Fibroblast of pulmonary artery (primary cell): ENCODE results near the gene C2.

Experiments used
- DNase-seq: peaks from one replicate; pipeline ENCODE4 v3.0.0-alpha.2; 2010; ENCODE audit warnings: low read depth
- H3K4me3 ChIP-seq: replicated peaks from 2 replicates; pipeline ENCODE4 v1.5.1; 2011; ENCODE audit warnings: low read depth, mild to moderate bottlenecking, control low read depth, low read length, moderate library complexity
- TF ChIP-seq, protein P1 (sequence below): IDR thresholded peaks from 2 replicates; pipeline ENCODE4 v1.5.1; 2011; ENCODE audit warnings: mild to moderate bottlenecking, control low read depth, low read length, inconsistent platforms; ENCODE audit errors: missing control alignments

Gene C2

DNA sequence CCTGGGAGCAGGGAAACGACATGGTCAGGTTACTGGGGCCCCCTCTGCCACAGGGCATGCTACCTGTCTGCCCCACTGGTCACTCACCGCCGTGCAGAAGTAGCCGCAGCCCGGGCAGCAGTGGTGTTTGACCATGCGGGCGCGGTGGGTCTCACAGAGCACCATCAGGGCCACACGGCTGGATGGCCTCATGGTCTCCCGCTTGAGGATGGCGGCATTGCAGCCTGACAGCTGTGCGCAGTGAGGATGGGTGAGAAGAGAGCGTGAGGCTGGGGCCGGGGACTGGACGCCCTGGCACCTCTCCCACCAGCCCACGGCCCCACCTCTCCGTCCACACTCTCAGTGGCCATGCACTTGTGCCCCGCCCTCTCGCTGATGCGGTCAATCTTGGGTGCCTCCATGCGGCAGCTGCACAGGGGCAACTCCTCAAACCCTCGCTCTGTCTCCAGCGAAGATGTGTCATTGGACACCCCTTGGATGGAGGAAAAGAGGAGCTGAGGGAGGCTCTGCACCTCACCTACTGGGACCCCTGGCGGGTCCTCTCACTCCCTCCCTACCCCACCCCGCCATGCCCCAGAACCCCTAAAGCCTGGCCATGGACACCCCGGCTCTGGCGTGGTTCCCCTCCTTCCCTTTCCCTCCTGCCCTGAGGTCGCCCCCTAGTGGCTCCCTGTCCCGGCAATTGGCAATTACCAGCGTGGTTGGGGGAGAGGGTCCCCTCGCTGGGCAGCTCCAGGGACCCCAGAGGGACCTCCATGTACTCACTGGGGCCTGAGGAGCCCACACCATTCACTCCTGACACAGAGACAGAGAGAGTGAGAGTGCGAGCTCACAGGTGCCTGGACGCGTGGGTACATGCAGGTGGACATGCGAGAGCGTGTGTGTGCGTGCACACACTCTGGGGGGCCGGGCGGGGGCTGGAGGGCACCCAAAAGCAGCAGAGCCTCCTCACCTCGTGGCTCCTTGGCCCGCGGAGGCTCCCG lies 39.0 kb upstream of the C2 start:
- no peak overlapping the region for H3K4me3 ChIP-seq
- peak; percentile 14 for DNase-seq
- TF ChIP-seq, protein P1, sequence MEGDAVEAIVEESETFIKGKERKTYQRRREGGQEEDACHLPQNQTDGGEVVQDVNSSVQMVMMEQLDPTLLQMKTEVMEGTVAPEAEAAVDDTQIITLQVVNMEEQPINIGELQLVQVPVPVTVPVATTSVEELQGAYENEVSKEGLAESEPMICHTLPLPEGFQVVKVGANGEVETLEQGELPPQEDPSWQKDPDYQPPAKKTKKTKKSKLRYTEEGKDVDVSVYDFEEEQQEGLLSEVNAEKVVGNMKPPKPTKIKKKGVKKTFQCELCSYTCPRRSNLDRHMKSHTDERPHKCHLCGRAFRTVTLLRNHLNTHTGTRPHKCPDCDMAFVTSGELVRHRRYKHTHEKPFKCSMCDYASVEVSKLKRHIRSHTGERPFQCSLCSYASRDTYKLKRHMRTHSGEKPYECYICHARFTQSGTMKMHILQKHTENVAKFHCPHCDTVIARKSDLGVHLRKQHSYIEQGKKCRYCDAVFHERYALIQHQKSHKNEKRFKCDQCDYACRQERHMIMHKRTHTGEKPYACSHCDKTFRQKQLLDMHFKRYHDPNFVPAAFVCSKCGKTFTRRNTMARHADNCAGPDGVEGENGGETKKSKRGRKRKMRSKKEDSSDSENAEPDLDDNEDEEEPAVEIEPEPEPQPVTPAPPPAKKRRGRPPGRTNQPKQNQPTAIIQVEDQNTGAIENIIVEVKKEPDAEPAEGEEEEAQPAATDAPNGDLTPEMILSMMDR = peak; percentile 70

DNA sequence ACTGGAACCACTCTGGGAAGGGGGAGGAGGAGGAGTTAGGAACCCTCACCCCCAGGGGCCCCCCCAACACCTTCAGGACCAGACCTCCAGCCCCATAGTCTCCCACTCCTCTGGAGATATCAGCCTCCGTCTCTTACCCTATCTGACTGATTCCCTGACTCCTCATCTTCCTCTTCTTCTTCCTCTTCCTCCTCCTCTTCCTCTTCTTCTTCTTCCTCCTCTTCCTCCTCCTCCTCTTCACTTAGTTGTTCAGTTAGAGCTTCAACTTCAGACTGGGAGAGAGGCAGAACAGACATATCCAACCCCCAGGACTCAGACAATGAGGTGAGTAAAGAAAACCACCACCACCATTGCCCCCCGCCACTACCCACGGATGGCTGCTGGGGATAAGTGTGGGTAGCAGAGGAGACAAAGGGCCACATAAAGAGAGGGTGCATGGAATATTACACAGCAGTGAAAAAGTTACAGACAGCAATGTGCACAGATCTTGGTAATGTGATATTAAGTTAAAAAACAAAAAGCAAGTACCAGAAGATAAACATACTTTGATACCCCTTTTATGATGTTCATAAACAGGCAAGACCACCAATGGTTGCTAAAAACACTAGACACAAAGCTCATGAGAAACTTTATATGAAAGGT lies 38.1 kb upstream of the C2 start:
- DNase-seq = no peak
- TF ChIP-seq, protein P1 = no peak
- no peak overlapping the region for H3K4me3 ChIP-seq

DNA sequence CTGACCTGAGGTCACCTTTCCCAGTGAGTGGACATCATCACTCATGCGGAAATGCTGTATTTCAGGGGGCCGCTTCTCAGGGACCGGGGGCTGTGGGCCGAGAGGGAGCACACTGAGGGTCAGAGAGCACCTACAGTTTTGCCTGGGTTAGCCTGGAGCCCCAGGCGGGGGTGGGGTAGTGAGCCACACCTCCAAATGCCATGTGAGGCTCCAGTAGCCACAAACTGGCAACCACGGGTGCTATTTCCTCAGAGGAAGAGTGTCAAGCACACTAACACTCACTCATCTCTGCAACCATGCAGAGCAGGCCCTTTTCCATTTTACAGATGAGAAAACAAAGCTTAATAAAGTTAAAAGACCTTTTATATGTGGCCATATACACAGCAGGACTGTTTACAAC lies 34.7 kb upstream of the C2 start:
- DNase-seq = no peak
- no peak overlapping the region for H3K4me3 ChIP-seq
- TF ChIP-seq, protein P1 = no peak

DNA sequence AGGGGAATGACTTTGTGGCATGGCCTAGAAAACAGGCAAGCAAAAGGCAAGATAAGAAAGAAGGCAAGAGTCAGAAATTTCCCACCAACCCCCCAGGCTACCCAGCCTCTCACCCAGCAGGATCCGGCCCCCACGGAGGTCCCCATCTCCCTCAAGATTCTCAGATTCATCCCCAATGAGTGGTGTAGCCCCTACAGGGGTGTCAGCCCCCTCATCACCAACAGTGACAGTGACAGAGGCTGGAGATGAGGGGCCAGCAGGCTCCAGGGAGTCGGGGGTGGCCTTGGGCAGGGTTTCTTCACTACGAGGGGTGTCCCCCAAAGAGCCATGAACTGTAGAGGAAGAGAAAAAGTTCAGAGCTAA lies 31.0 kb upstream of the C2 start:
- H3K4me3 ChIP-seq = peak overlapping the region; percentile 98
- TF ChIP-seq, protein P1 = no peak
- no peak for DNase-seq

DNA sequence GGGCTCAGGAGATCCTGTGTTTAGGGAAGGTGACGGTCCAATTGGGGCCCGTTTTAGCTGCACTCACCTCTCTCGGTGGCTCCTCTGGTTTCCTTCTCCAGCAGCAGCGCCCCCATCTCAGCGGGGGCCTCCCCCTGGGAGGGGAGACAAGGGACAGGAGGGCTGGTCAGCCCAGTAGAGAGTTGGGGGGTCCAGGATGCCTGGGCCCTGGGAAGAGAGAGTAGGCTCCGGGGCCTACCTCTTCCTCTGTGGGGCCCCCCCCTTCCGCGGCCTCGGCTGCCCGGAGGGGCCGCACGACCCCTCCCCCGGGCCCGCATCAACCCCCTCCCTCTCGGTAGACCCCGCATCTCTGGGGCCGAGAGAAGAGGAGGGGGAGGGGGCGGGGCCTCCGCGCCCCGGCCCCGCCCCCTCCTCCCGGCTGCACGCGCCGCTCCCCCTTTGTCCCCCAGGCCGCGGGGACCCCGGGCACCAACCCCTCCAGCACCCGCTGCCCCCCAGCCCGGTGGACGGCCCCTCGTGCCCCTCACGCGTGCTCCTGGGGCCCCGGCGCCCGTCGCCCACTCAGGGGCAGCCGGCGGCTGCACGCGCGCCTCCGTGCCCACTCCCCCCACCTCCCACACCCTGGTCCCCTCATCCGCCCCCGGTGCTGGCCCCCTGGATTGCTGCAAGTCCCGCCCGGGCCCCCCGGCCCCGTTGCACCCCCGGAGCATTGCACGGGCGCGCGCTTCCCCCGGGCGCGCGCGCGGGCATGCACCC lies 30.5 kb upstream of the C2 start:
- TF ChIP-seq, protein P1 = no peak
- DNase-seq = no peak
- H3K4me3 ChIP-seq = peak overlapping the region; percentile 98

DNA sequence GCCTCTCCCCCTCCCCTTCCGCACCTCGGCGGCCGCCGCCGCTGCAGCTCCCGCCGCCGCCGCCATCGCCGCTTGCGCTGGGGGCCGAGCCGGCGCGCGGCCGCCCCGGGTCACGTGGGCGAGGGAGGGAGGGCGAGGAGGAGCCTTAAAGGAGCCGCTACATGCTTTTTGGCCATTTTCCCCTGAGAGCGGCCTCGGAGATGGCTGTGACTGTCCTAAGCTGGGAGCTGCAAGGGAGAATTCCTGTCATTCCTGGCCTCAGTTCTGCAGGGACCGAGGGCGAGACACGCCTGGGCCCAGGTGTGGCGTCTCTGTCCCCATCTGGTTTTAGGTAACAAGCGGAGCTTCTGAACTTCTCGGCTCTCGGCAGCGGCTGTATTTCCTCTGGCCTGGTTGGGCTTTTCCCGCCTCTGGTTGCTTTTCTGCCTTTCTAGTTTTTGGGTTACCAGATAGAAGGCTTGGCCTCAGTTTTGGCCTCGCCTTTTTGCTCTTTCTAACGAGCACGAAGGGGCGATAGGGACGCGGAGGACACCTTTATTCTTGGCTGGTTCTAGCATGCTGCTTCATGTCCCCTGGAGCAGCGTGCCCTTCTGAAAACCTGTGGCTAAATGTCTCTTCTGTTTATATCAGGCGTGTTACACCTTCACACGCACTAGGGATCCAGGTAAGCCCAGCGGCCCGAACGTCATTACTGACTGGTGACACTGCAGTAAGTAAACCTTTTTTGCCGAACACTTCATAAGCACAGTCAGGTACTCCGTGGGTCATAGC lies 29.7 kb upstream of the C2 start, which contains the start of gene EHMT2:
Gene EHMT2, minus strand, starts transcription at position 87 of the 771 bp plus-strand sequence. Its CDS starts 21 bp downstream, at position 66.
- TF ChIP-seq, protein P1 = no peak
- DNase-seq = peak; percentile 76
- H3K4me3 ChIP-seq = peak within 1 kb of the TSS; percentile 98
